Kidney epithelial cell (primary cell): ENCODE measurements around the gene SLC26A1. TPM values are rescaled to one million over a fixed set of nuclear protein-coding genes. Genes with fewer than 3 reads are reported as not detected.

Experiments used
- DNase-seq: peaks from one replicate; pipeline ENCODE4 v3.0.0-alpha.2; 2010; ENCODE audit warnings: low read depth
- H3K27me3 ChIP-seq: 2 replicates; pipeline ENCODE4 v1.6.0; 2011; ENCODE audit warnings: low read length; ENCODE audit not compliant: control insufficient read depth, insufficient read depth
- H3K36me3 ChIP-seq: 2 replicates; pipeline ENCODE4 v1.5.1; 2011; ENCODE audit warnings: low read length; ENCODE audit not compliant: control insufficient read depth, insufficient read depth
- H3K4me3 ChIP-seq: 2 replicates; pipeline ENCODE4 v1.5.1; 2011; ENCODE audit warnings: low read depth, mild to moderate bottlenecking, control low read depth, low read length
- total RNA-seq: library from RNA; depleted of rRNA; stranded (reverse); fragments of >200 nt; gene quantifications from 2 replicates; pipeline ENCODE4 v1.2.3, GENCODE V29; 2015
- TF ChIP-seq, protein P1 (sequence below): IDR thresholded peaks from 2 replicates; pipeline ENCODE4 v1.5.1; 2011; ENCODE audit warnings: mild to moderate bottlenecking, moderate library complexity, low read length, control low read depth, inconsistent platforms; ENCODE audit not compliant: insufficient read depth, poor library complexity, severe bottlenecking

SLC26A1 gene
- total RNA-seq, 1 donor from 2014 or later: 0.38 TPM

DNA sequence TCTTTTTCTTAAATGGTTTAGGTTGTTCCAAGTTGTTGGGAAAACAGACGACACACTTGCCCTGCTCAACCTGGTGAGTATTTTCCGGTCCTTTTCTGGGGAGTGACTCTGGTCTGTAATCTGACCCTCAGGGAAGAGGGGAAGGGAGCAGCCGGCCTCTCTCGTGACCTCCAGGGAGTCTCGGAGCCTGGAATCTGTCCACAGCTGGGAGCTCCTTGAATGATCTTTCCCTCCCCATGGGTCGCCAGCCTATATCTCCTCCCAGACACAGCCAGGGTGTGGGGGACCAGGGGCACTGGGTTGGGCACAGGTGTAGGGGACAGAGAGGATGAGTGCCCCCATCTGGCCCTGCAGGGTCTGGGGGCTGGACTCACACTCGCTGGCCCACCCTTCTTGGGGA, 42.0 kb downstream of the SLC26A1 start:
- TF ChIP-seq, protein P1, sequence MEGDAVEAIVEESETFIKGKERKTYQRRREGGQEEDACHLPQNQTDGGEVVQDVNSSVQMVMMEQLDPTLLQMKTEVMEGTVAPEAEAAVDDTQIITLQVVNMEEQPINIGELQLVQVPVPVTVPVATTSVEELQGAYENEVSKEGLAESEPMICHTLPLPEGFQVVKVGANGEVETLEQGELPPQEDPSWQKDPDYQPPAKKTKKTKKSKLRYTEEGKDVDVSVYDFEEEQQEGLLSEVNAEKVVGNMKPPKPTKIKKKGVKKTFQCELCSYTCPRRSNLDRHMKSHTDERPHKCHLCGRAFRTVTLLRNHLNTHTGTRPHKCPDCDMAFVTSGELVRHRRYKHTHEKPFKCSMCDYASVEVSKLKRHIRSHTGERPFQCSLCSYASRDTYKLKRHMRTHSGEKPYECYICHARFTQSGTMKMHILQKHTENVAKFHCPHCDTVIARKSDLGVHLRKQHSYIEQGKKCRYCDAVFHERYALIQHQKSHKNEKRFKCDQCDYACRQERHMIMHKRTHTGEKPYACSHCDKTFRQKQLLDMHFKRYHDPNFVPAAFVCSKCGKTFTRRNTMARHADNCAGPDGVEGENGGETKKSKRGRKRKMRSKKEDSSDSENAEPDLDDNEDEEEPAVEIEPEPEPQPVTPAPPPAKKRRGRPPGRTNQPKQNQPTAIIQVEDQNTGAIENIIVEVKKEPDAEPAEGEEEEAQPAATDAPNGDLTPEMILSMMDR: no peak
- DNase-seq: no peak

GRCh38 chr4:950136-951020, 42.8 kb downstream of the SLC26A1 start:
- TF ChIP-seq, protein P1: no peak
- DNase-seq: no peak
- peaks cover 20% of the 10 kb centered on the region for H3K27me3 ChIP-seq
- no peak overlapping the region for H3K4me3 ChIP-seq
- H3K36me3 ChIP-seq: no peaks in the 10 kb centered on the region

More for the DNA sequence above, 42.0 kb downstream of the SLC26A1 start:
- H3K4me3 ChIP-seq: no peak overlapping the region
- peaks cover 12% of the 10 kb centered on the region for H3K27me3 ChIP-seq
- H3K36me3 ChIP-seq: no peaks in the 10 kb centered on the region

DNA sequence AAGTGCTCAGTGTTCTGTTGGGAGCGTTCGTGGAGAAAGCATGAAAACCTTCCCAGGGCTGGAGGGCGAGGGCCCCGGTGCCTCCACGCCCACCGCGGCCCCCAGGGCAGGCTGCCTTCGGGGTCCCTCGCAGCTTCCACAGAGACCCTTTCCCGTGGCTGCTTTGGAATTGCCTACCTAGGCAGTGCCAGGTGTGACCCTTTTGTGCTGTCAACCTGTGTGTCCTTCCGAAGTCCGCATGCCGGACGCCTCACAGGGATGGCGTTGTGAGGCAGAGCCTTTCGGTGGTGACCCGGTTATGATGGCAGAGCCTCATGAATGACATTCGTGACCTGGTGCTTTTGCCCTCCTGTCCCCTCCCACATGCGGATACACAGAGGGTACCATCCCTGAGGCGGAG, 43.5 kb downstream of the SLC26A1 start:
- TF ChIP-seq, protein P1: no peak
- Histone ChIP-seq H3K4me3 (no peak overlapping the region), H3K36me3 (no peaks in the 10 kb centered on the region), H3K27me3 (peaks cover 26% of the 10 kb centered on the region)
- DNase-seq: no peak

- TF ChIP-seq, protein P1: no peak
- DNase-seq: no peak
- H3K36me3 ChIP-seq: no peaks in the 10 kb centered on the region
- no peak overlapping the region for H3K4me3 ChIP-seq
- H3K27me3 ChIP-seq: peaks cover 26% of the 10 kb centered on the region
Measured at GRCh38 chr4:948936-949300, 44.3 kb downstream of the SLC26A1 start.

DNA sequence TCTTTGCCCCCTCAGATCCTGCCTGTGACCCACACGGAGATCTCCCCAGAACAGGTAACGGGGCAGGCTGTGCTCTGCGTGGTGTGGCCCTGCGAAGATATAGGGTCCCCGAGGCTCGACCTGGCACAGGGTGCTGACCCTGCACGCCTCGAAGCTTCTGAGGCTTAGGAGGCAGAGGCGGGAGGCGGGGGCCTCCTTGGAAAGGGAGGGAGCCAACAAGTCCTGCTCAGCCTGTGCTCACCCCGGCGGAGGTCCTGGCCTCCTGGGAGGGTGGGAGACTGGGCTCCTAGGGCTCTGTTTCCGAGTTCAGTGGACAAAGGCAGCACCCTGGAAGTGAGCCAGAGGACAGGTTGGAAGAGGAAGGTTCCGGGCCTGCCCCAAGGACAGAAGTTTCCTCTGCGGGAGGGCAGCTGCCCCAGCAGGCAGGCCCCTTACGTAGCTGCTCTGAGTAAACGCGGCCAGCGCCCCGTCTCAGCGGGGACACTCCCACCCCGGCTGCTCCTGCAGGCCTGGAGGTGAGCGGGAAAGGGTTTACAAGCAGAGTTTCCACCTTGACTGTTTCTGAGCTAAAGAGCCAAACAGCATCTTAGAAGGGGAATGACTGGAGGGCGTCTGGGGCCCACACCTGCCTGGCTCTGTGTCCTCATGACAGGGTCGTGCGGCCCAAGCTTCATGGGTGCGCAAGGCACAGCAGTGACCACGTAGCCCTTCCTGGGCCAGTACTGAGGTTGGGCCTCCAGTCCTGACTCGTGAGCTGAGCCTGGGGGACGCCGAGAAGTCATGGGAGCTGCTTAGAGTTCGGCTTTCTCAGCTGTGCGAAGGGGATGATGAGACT, 44.9 kb downstream of the SLC26A1 start:
- DNase-seq: no peak
- Histone ChIP-seq H3K4me3 (no peak overlapping the region), H3K27me3 (peaks cover 26% of the 10 kb centered on the region), H3K36me3 (no peaks in the 10 kb centered on the region)
- TF ChIP-seq, protein P1: no peak
